Liver (tissue), 3 donors: Measurements from ENCODE around the gene GRID1.

ENCODE experiments used
- EGR1 ChIP-seq, 2 donors: IDR thresholded peaks; 2 replicates each; pipeline ENCODE4 v1.6.1; 2016 to 2018; ENCODE audit warnings: antibody characterized with exemption in 2 of 2, low read depth in 2 of 2
- NR2F2 ChIP-seq: IDR thresholded peaks from 2 replicates; pipeline ENCODE4 v1.6.1; 2016; ENCODE audit warnings: antibody characterized with exemption
- RXRA ChIP-seq, 2 donors: IDR thresholded peaks; 2 replicates each; pipeline ENCODE4 v1.6.1; 2017 to 2018; ENCODE audit warnings: antibody characterized with exemption in 2 of 2, mild to moderate bottlenecking in 1 of 2
- YY1 ChIP-seq: IDR thresholded peaks from 2 replicates; pipeline ENCODE4 v1.6.1; 2016; ENCODE audit warnings: antibody characterized with exemption, mild to moderate bottlenecking
- TF ChIP-seq, protein P1 (sequence below): fragments of 150-350 bp; IDR thresholded peaks from 2 replicates; pipeline ENCODE4 v1.5.1; 2017; ENCODE audit warnings: improper control_type of control experiment, low read depth, low read length; ENCODE audit not compliant: missing input control
- TF ChIP-seq, protein P2 (sequence below): IDR thresholded peaks from 2 replicates; pipeline ENCODE4 v1.6.1; 2016; ENCODE audit warnings: antibody characterized with exemption, mild to moderate bottlenecking
- donor health status: healthy.
- donor health status: healthy.

DNA sequence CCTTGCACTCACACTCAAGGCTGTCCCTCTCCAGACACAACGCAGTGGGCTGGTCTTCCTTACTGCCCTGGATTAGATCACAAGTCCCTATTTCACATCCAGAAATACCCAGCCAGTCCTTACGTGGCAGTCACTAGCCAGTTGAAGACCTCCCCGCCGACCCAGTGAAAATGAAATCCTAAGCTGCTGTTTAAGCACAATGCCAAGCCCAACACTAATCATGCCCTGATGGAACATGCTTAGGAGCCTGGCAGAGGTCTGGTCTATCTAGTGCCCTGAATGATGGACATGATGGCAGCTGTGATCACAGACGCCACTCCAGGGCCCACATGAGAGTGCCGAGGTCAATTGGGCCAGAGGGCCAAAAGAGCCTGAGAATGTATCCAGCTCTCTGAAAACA is 389.0 kb downstream of the GRID1 start:
- TF ChIP-seq NR2F2 (no peak), EGR1 (IDR thresholded peaks at IDR 0.05; ENCODE audit: low read depth in 2 of 2) (no peak), YY1 (no peak), RXRA (IDR thresholded peaks at IDR 0.05) (no peak)
- TF ChIP-seq, protein P1, sequence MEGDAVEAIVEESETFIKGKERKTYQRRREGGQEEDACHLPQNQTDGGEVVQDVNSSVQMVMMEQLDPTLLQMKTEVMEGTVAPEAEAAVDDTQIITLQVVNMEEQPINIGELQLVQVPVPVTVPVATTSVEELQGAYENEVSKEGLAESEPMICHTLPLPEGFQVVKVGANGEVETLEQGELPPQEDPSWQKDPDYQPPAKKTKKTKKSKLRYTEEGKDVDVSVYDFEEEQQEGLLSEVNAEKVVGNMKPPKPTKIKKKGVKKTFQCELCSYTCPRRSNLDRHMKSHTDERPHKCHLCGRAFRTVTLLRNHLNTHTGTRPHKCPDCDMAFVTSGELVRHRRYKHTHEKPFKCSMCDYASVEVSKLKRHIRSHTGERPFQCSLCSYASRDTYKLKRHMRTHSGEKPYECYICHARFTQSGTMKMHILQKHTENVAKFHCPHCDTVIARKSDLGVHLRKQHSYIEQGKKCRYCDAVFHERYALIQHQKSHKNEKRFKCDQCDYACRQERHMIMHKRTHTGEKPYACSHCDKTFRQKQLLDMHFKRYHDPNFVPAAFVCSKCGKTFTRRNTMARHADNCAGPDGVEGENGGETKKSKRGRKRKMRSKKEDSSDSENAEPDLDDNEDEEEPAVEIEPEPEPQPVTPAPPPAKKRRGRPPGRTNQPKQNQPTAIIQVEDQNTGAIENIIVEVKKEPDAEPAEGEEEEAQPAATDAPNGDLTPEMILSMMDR, result no peak
- TF ChIP-seq, protein P2, sequence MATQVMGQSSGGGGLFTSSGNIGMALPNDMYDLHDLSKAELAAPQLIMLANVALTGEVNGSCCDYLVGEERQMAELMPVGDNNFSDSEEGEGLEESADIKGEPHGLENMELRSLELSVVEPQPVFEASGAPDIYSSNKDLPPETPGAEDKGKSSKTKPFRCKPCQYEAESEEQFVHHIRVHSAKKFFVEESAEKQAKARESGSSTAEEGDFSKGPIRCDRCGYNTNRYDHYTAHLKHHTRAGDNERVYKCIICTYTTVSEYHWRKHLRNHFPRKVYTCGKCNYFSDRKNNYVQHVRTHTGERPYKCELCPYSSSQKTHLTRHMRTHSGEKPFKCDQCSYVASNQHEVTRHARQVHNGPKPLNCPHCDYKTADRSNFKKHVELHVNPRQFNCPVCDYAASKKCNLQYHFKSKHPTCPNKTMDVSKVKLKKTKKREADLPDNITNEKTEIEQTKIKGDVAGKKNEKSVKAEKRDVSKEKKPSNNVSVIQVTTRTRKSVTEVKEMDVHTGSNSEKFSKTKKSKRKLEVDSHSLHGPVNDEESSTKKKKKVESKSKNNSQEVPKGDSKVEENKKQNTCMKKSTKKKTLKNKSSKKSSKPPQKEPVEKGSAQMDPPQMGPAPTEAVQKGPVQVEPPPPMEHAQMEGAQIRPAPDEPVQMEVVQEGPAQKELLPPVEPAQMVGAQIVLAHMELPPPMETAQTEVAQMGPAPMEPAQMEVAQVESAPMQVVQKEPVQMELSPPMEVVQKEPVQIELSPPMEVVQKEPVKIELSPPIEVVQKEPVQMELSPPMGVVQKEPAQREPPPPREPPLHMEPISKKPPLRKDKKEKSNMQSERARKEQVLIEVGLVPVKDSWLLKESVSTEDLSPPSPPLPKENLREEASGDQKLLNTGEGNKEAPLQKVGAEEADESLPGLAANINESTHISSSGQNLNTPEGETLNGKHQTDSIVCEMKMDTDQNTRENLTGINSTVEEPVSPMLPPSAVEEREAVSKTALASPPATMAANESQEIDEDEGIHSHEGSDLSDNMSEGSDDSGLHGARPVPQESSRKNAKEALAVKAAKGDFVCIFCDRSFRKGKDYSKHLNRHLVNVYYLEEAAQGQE, result no peak
